Activated CD4-positive, alpha-beta T cell treated with anti-CD3 and anti-CD28 coated beads, Interleukin-2, amount 10 ng/mL, durations not matched to agents 7 days and 5 days (primary cell): ENCODE measurements around the gene PKP4. TPM values are rescaled to one million over a fixed set of nuclear protein-coding genes. Genes with fewer than 3 reads are reported as not detected.

ENCODE experiments used
- CTCF ChIA-PET: fragments of 350-600 bp; sonication (Branson Sonifier 250); formaldehyde crosslinking; loops from one replicate; lab custom pipeline; 2021; ENCODE audit warnings: antibody characterized with exemption; lab: Charles Lee
- POLR2A ChIA-PET: fragments of 350-600 bp; sonication (Branson Sonifier 250); formaldehyde crosslinking; loops from one replicate; lab custom pipeline; 2021; ENCODE audit warnings: antibody characterized with exemption; lab: Charles Lee
- DNase-seq: peaks from one replicate; pipeline ENCODE4 v3.0.0-alpha.2; 2020
- H3K27ac Mint-ChIP-seq: one replicate; pipeline ENCODE4 v1.8.0; 2021; ENCODE audit warnings: mild to moderate bottlenecking, moderate library complexity, mixed read lengths
- H3K27me3 Mint-ChIP-seq: one replicate; pipeline ENCODE4 v1.8.0; 2021; ENCODE audit warnings: mixed read lengths
- H3K36me3 Mint-ChIP-seq: one replicate; pipeline ENCODE4 v1.8.0; 2021; ENCODE audit warnings: low read depth, mixed read lengths
- H3K4me1 Mint-ChIP-seq: one replicate; pipeline ENCODE4 v1.8.0; 2021; ENCODE audit warnings: mixed read lengths
- H3K4me3 Mint-ChIP-seq: one replicate; pipeline ENCODE4 v1.8.0; 2021; ENCODE audit warnings: mild to moderate bottlenecking, moderate library complexity, mixed read lengths
- H3K9me3 Mint-ChIP-seq: one replicate; pipeline ENCODE4 v1.8.0; 2021; ENCODE audit warnings: mixed read lengths
- total RNA-seq, 2 experiments: library from RNA; stranded (reverse); gene quantifications; one replicate each; pipeline ENCODE4 v1.2.3, GENCODE V29; 2021

The PKP4 gene
- total RNA-seq, 2 experiments from 2014 or later = 36.3 to 43.1 TPM

DNA sequence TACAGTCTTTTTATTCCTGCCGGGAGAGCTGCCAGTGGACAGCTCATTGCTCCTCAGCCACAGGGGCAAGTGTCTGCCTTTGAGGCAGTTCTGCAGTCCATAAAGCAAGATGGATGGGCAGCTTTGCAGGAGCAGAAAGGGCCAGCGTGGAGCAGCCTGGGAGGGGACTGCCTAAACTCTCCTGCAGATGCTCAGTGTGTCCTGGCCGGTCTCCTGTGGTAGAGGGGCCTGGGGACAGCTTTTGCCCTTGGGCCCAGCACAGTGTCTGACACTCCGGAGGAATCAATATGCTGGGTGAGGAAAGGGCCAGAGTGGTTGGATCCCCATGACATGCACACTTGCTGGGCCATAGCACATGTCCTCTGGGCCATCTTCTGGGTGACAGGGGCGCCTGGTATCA, 272.7 kb downstream of the PKP4 start:
- DNase-seq = no peak
- Mint-ChIP-seq H3K27ac (no peak overlapping the region), H3K9me3 (no peaks in the 10 kb centered on the region), H3K4me1 (no peaks in the 10 kb centered on the region), H3K4me3 (no peak overlapping the region), H3K36me3 (no peaks in the 10 kb centered on the region), H3K27me3 (no peaks in the 10 kb centered on the region)
- CTCF ChIA-PET = no interaction called here
- POLR2A ChIA-PET = no interaction called here

DNA sequence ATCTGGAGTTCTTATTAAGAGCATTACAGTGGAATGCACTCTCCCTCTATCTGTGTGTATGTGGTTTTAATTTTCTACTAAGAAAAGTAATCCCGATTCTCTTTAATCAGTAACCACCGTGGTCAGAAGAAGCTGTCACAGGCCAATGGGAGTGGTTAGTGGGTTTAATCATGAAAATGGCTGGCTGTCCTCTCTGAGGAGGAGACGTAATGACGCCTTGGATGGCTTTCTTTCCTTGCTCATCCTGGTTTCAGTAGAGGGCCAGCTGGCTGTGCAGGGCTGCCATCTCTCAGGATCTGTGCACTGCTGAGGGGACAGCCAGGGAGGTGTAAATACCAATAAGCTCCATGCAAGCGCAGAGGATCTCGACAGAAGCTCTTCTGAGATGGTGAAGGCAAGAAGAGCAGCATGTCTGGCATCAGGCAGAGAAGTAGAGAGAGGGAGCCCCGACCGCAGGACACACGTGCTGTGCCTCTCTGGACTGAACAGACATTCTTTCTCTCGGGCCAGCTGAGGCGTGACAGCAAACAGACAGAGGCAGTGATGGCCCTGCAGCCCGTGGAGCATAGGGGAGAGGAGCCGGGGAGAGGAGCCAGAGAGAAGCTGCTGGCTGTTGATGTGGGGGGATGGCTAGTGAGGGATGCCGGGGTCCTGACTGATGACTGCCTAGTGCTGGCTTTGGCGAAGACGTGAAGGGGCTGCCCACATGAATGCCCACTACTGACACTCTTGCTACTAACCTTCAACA, 273.3 kb downstream of the PKP4 start:
- Mint-ChIP-seq H3K36me3 (no peaks in the 10 kb centered on the region), H3K9me3 (no peaks in the 10 kb centered on the region), H3K27me3 (no peaks in the 10 kb centered on the region), H3K4me3 (no peak overlapping the region), H3K27ac (no peak overlapping the region), H3K4me1 (no peaks in the 10 kb centered on the region)
- CTCF ChIA-PET = no interaction called here
- POLR2A ChIA-PET = no interaction called here
- no peak for DNase-seq

DNA sequence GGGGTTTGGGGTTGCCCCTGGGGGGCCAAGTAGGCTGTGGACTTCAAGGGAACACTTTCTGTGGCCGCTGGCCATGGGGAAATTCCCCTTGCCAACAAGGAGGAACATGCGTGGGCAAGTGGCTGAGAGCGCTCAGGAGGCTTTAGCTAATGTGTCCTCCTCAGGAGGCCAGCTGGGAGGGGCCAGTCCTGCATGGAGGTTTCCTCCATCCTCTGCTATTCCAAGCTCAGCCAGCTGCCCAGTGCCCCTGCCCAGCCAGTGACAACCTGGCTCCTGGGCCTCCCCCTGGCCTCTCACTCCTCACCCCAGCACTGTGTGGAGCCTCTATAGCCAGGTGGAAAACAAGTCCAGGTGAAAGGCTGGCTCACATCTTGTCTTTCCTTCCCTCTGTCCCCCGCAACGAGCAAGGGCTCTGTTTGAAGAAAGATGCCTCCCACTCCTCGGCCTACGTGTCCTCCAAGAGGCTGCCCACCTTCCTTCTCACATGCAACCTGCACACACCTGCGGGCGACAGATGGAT, 273.9 kb downstream of the PKP4 start:
- H3K36me3 Mint-ChIP-seq = no peaks in the 10 kb centered on the region
- no peaks in the 10 kb centered on the region for H3K27me3 Mint-ChIP-seq
- H3K9me3 Mint-ChIP-seq = no peaks in the 10 kb centered on the region
- no peak overlapping the region for H3K4me3 Mint-ChIP-seq
- H3K4me1 Mint-ChIP-seq = no peaks in the 10 kb centered on the region
- no peak overlapping the region for H3K27ac Mint-ChIP-seq
- no peak for DNase-seq
- ChIA-PET POLR2A (no interaction called here), CTCF (no interaction called here)

DNA sequence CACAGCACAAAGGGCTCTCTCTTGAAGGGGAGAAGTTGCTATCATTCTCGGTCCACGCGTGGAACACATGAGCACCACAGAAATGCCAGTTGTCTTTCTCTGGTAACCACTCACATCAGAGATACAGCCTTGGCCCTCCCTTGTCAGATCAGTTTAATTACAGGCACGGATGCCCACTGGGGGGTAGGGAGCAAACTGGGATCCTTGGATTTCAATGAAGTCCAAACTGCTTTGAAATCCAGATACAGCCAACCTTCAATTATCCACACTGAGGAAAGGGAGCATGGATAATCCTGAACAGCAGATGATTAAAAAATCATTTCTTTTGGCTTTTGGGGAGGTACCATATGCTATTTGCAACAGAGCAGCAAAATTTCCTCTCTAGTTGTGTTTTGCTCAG, 274.6 kb downstream of the PKP4 start:
- no peak for DNase-seq
- POLR2A ChIA-PET = no interaction called here
- Mint-ChIP-seq H3K4me1 (no peaks in the 10 kb centered on the region), H3K9me3 (no peaks in the 10 kb centered on the region), H3K36me3 (no peaks in the 10 kb centered on the region), H3K27ac (no peak overlapping the region), H3K27me3 (no peaks in the 10 kb centered on the region), H3K4me3 (no peak overlapping the region)
- CTCF ChIA-PET = no interaction called here

Other genes starting within 250 kb of the PKP4 start
- under 1 TPM in 1 of 2 experiments, not detected in 1; 0.15 TPM for gene CCDC148, start 199 bp upstream of the PKP4 start, total RNA-seq